DMS 273 (cell line): ENCODE measurements around the gene C16orf74.
A peak's percentile ranks its signal among the peaks of the same experiment; 100 is the strongest.

Source experiments
- DNase-seq: peaks from one replicate; lab custom pipeline; 2025; ENCODE audit not compliant: unreplicated experiment; lab: John Stamatoyannopoulos, UW

The C16orf74 gene

DNA sequence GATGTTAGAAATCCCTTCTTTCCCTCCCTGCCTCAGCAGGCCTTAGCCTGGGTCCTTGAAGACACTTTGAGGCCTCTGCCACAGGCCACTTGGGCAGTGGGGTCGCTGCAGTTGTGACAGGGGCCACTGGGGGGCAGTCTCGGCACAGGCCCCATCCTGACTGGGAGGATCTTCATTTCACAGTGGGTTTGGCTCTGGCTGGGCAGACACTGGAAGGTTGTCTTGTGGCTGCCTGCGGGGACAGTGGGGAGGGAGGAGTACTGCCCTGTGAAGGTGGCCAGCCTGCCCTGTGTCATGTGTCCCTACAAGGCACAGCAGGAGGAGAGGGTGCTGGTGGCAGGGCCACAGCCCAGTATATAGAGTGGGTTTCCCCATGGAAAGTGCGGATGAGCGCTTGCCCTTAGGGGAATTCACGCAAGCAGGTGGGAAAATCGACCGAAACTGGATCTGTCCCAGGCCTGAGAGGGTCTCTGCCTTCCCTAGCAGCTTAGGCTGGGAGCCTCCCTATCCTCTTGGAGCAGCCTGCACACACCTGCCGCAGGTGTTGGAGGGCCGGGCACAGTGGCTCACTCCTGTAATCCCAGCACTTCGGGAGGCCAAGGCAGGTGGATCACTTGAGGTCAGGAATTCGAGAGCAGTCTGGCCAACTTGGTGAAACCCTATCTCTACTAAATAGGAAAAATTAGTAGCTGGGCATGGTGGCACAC, 90.9 kb downstream of the C16orf74 start:
- DNase-seq = peak; percentile 79

DNA sequence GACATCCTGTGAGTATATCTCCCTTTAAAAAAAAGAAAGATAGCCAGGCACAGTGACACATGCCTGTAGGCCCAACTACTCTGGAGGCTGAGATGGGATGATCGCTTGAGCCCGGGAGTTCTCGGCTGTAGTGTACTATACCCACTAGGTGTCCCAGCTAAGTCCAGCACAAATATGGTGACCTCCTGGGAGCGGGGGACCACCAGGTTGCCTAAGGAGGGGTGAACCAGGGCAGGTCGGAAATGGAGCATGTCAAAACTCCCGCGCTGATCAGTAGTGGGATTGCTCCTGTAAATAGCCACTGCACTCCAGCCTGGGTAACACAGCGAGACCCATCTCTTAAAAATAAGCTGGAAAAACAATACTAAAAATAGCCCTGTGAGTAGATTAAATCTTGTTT, 91.6 kb downstream of the C16orf74 start:
- DNase-seq = no peak

DNA sequence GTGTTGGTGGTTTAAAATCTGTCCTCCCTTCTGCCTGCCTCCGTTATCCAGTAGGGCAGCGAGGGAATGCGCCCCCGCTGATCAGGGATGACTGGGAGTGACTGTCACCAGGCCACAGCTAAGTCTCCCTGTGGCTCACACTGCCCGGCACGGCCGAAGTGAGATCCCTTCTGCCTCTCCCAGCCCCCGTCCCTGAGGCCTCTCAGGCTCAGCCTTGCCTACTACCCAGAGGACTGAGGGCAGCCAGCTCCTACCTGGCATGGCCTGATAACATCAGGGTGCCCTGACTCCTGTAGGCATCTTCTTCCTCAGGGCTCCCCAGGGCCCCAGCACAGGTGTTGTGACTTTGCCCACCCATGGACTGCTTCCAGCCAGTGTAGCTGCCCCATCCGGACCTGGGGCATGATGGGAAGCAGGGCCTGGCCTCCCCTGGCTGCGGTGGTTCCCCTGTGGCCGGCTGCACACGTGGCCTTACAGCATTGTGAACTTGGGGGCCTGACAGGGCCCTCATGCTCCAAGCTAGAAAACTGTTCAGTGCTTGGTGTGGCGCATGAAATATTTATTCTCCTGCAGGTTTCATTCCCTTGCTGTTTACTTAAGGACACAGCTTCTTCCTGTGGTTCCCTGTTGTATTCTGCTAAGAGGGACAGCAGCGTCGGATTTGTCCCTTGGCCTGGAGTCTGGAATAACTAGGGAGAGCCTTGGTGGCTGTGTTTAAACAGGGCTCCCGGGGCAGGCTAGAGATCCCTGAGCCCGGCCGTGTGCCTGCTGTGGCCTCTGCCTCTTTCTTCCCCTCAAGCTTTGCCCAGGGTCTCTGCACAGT, 92.2 kb downstream of the C16orf74 start:
- DNase-seq = no peak

DNA sequence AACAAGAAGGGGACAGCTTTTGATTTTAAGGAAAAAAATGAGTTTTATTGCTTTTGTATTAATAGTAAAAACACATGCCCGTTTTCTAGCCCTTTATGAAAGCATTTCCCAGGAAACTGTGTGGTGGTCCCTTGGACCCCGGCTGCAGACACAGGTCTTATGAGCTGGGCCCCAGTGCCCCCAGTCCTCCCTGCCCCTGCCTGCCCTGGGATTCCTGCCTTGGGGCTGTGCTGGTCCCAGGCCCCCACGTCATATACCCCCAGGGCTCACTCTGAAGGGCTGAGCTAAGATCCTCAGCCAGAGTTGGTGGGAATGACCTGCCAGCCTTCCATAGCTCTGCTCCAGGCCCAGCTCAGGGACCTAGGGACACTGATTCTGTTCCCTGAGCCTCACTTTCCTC, 92.9 kb downstream of the C16orf74 start:
- DNase-seq = no peak
